Lower leg skin (tissue), 4 donors: ENCODE measurements around the gene TSKU. TPM values are rescaled to one million over a fixed set of nuclear protein-coding genes. Genes with fewer than 3 reads are reported as not detected.

ENCODE experiments used
- DNase-seq, 2 donors: peaks; one replicate each; pipeline ENCODE4 v3.0.0-alpha.2; 2019; ENCODE audit warnings: low spot score in 2 of 2
- H3K4me3 ChIP-seq: fragments of 200-600 bp; sonication (generic); 2 replicates; pipeline ENCODE4 v1.5.1; 2017; ENCODE audit warnings: mild to moderate bottlenecking, low read depth; ENCODE audit not compliant: poor library complexity, severe bottlenecking
- POLR2A ChIP-seq, 2 donors: fragments of 450-650 bp; IDR thresholded peaks; one replicate each; pipeline ENCODE4 v1.6.1; 2016 to 2017; ENCODE audit warnings: antibody characterized with exemption in 2 of 2, mild to moderate bottlenecking in 1 of 2, moderate library complexity in 1 of 2
- WGBS, 2 donors: methylation state at CpG; one replicate each; pipeline ENCODE4 v1.1.5; 2018; 5-methylcytosine and 5-hydroxymethylcytosine counted together
- intact Hi-C: fragments of 100-400 bp; cut with DNase I; formaldehyde crosslinking; loops from one replicate; pipeline ENCODE4 v1.15.0; 2023; ENCODE audit warnings: low total_unique reads
- total RNA-seq, 4 donors: library from RNA; depleted of rRNA; stranded (reverse); fragments of >200 nt; gene quantifications; one replicate each; pipeline ENCODE4 v1.1.0, GENCODE V29; 2016
- TF ChIP-seq, protein P1 (sequence below), 3 donors: fragments of 450-650 bp; IDR thresholded peaks; one replicate each; pipeline ENCODE4 v1.5.1; 2016; ENCODE audit warnings: antibody characterized with exemption in 3 of 3, mild to moderate bottlenecking in 3 of 3, moderate library complexity in 2 of 3

Gene TSKU
- total RNA-seq, 4 donors from 2014 or later: 113 to 125 (median 120) TPM

GRCh38 chr11:76786441-76787014, 3.4 kb downstream of the TSKU start:
- no peak for TF ChIP-seq POLR2A (IDR thresholded peaks at IDR 0.05)
- TF ChIP-seq, protein P1, sequence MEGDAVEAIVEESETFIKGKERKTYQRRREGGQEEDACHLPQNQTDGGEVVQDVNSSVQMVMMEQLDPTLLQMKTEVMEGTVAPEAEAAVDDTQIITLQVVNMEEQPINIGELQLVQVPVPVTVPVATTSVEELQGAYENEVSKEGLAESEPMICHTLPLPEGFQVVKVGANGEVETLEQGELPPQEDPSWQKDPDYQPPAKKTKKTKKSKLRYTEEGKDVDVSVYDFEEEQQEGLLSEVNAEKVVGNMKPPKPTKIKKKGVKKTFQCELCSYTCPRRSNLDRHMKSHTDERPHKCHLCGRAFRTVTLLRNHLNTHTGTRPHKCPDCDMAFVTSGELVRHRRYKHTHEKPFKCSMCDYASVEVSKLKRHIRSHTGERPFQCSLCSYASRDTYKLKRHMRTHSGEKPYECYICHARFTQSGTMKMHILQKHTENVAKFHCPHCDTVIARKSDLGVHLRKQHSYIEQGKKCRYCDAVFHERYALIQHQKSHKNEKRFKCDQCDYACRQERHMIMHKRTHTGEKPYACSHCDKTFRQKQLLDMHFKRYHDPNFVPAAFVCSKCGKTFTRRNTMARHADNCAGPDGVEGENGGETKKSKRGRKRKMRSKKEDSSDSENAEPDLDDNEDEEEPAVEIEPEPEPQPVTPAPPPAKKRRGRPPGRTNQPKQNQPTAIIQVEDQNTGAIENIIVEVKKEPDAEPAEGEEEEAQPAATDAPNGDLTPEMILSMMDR (IDR thresholded peaks at IDR 0.05): no peak
- DNase-seq: no peak
- intact Hi-C loops: no loop called here
- no peak overlapping the region for H3K4me3 ChIP-seq
- WGBS, 2 donors: 34 to 43% methylated on average over 4 of the region's 4 CpGs

GRCh38 chr11:76787271-76787670, 4.1 kb downstream of the TSKU start:
- intact Hi-C loops: no loop called here
- 66 to 67% methylated on average over 4 of the region's 4 CpGs for WGBS, 2 donors
- TF ChIP-seq, protein P1 (IDR thresholded peaks at IDR 0.05): no peak
- TF ChIP-seq POLR2A (IDR thresholded peaks at IDR 0.05): no peak
- DNase-seq: no peak
- no peak overlapping the region for H3K4me3 ChIP-seq

- peak in 1 of 2 donors; percentile 92 for DNase-seq
- intact Hi-C loops: no loop called here
- TF ChIP-seq, protein P1 (IDR thresholded peaks at IDR 0.05): no peak
- TF ChIP-seq POLR2A (IDR thresholded peaks at IDR 0.05): no peak
- no peak overlapping the region for H3K4me3 ChIP-seq
- WGBS, 2 donors: 24 to 29% methylated on average over 11 to 12 of the region's 12 CpGs
These were observed 4.9 kb downstream of the TSKU start for GRCh38 chr11:76787911-76788596.

- intact Hi-C loops: no loop called here
- 47 to 48% methylated on average over 10 of the region's 10 CpGs for WGBS, 2 donors
- no peak for TF ChIP-seq POLR2A (IDR thresholded peaks at IDR 0.05)
- TF ChIP-seq, protein P1 (IDR thresholded peaks at IDR 0.05): no peak
- no peak overlapping the region for H3K4me3 ChIP-seq
- DNase-seq: peak; percentile 79 to 90
These were observed 5.7 kb downstream of the TSKU start for GRCh38 chr11:76788661-76789442.

DNA sequence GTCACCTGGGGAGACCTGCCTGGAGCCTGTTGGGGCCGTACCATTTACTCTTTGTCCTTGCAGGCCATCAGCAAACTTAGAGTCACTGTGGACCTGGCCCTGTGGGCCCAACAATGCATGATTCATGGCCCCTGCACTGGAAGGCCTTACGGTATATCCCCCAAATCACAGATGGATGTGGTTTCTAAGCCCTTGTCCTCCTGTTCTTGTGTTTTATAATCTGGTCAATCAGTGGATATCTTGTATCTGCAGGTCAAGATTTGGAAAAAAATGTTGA, 6.2 kb downstream of the TSKU start:
- 72 to 80% methylated on average over 2 of the region's 2 CpGs for WGBS, 2 donors
- no peak overlapping the region for H3K4me3 ChIP-seq
- DNase-seq: peak in 1 of 2 donors; percentile 81
- intact Hi-C loops: no loop called here
- no peak for TF ChIP-seq POLR2A (IDR thresholded peaks at IDR 0.05)
- TF ChIP-seq, protein P1 (IDR thresholded peaks at IDR 0.05): no peak
